Measurements from ENCODE around the gene CTPS1. TPM values are rescaled to one million over a fixed set of nuclear protein-coding genes. Genes with fewer than 3 reads are reported as not detected.

CTPS1 gene
- polyA plus RNA-seq (2013, experiment 1 of 2), result 44.3 TPM
- 43.3 TPM for polyA plus RNA-seq (2013, experiment 2 of 2)

DNA sequence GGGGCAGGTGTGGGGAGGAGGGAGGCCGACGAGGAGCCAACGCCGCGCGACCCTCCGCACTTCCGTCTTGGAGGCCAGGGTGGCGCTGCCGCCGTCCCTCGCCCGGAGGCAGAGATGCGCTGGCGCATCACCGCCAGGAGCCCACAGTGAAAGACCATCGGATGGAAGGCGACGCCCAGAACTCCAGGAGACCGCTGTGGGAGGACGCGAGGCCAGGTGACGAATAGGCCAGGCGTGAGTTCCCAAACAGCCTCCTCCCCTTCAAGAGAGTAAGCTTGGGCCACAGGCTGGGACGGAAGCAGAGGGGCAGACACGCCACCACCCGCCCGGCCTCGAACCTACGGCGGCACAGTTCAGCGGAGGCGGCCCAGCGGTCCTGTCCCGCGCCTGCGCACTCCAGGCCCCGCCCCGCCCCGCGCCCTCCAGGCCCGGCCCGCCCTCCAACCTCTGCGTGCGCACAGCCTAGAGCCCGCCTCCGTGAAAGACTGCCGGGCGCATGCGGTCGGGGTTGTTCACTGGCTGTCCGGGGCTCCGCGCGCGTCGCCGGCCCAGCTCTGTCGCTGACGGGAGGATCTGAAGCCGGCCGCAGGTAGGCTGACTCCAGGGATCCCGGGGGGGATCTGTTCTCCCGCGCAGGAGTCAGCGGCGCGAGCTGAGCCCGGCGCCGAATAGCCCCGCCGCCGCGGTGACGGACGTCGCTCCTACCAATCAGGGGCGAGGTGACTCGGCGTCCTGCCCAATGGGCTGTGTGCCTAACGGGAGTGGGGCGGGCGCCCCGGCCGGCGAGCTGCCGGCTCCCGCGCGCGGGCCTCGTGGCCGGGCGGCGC lies at the start of gene CTPS1:
Gene CTPS1 (plus strand): TSS at position 456 of the 827 bp plus-strand sequence. CDS start 3,595 bp downstream, outside the sequence.
- H3K4me3 ChIP-seq (ENCODE audit: extremely low read depth, insufficient read depth, low read length, poor library complexity, severe bottlenecking), result peak within 1 kb of the TSS; percentile 66
- no peaks in the 10 kb centered on the region for H3K9me3 ChIP-seq (ENCODE audit: control insufficient read depth, low read length)
- WGBS, 2 experiments (ENCODE audit: insufficient coverage in 2 of 2), result 0 to 1% methylated on average over 60 to 72 of the region's 96 CpGs
- peaks cover 52% of the 10 kb centered on the region for H3K4me1 ChIP-seq (ENCODE audit: control insufficient read depth, insufficient read depth, low read length, poor library complexity, severe bottlenecking)
- H3K36me3 ChIP-seq (ENCODE audit: control insufficient read depth, insufficient read depth, low read length), result peaks cover 30% of the 10 kb centered on the region
- H3K27ac ChIP-seq (ENCODE audit: low read depth, low read length, severe bottlenecking), result peak within 1 kb of the TSS; percentile 92

DNA sequence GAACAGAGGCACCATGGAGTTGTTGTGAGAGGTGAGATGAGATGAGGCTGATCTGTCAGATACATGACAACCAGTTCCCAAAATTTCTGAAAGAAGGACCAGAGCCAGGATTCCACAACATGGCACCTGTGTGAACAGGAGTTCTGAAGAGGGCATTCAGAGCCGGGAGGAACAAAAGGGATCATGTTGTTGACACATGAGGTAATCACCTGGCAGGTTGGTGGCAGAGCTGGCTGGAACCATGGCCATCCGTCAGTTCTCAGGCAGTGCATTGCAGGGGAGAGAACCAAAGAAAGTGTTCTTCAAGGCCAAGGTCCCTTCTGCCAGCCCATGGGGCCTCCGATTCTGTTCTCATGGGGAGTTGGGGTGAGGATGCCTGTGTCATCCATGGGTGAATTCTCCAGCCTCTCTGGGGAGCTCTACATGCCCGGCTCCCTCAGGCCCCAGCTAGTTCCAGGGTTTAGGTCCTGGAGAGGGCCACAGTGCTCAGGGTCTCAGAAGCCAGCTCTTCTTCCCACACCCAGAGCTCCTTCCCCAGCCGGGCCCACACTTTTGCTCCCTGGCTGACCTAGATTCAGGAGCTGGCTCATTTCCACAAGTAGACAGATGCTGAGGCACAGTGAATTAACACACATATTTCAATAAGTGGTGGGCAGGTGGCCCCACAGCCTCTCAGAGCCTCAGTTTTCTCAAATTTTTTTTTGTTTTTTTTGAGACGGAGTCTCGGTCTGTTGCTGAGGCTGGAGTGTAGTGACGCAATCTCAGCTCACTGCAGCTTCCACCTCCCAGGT lies 49.1 kb upstream of the CTPS1 start:
- H3K4me3 ChIP-seq (ENCODE audit: extremely low read depth, insufficient read depth, low read length, poor library complexity, severe bottlenecking), result no peak overlapping the region
- H3K36me3 ChIP-seq (ENCODE audit: control insufficient read depth, insufficient read depth, low read length), result no peaks in the 10 kb centered on the region
- H3K4me1 ChIP-seq (ENCODE audit: control insufficient read depth, insufficient read depth, low read length, poor library complexity, severe bottlenecking), result peaks cover 7% of the 10 kb centered on the region
- H3K27ac ChIP-seq (ENCODE audit: low read depth, low read length, severe bottlenecking), result no peak overlapping the region
- no peaks in the 10 kb centered on the region for H3K9me3 ChIP-seq (ENCODE audit: control insufficient read depth, low read length)
- 95 to 97% methylated on average over 7 of the region's 8 CpGs for WGBS, 2 experiments (ENCODE audit: insufficient coverage in 2 of 2)

DNA sequence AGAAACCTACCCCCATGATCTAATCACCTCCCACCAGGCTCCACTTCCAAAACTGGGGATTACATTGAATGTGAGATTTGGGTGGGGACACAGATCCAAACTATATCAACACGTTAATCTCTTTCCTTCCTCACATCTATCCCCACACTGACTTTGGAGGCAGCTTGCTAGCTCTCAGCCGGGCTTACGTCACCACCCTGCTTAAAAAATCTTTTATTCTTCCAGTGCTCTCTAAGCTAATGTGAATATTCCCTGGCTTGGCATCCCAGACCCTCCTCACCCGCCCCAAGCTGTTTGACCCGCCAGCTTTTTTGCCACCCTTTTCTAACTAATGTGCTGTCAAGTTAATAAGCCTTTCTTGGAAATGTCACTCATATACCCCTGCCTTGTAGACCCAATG lies 47.9 kb upstream of the CTPS1 start:
- Histone ChIP-seq H3K4me1 (ENCODE audit: control insufficient read depth, insufficient read depth, low read length, poor library complexity, severe bottlenecking) (peaks cover 7% of the 10 kb centered on the region), H3K36me3 (ENCODE audit: control insufficient read depth, insufficient read depth, low read length) (no peaks in the 10 kb centered on the region), H3K9me3 (ENCODE audit: control insufficient read depth, low read length) (no peaks in the 10 kb centered on the region), H3K4me3 (ENCODE audit: extremely low read depth, insufficient read depth, low read length, poor library complexity, severe bottlenecking) (no peak overlapping the region), H3K27ac (ENCODE audit: low read depth, low read length, severe bottlenecking) (no peak overlapping the region)
- 100% methylated on average over 2 to 5 of the region's 5 CpGs for WGBS, 2 experiments (ENCODE audit: insufficient coverage in 2 of 2)

DNA sequence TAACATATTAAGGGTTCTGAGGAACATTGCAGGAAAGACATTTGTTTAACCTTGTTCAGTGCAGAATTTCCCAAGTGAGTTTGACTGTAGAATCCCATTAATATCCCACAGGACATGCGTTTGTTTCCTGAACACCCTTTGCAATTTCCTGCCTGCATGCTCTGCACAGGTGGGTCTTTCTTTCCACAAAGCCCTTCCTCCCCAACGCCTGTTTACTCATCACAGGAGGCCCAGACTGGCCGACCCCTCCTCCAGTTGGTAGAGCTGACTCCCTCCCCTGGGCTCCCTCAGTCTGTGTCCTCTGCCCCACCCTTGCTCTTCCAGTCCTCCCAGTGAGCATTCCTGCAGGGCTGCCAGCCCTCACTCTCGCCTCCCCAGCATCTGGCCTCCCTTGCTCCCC lies 47.5 kb upstream of the CTPS1 start:
- Histone ChIP-seq H3K9me3 (ENCODE audit: control insufficient read depth, low read length) (no peaks in the 10 kb centered on the region), H3K36me3 (ENCODE audit: control insufficient read depth, insufficient read depth, low read length) (no peaks in the 10 kb centered on the region), H3K4me1 (ENCODE audit: control insufficient read depth, insufficient read depth, low read length, poor library complexity, severe bottlenecking) (peaks cover 7% of the 10 kb centered on the region), H3K27ac (ENCODE audit: low read depth, low read length, severe bottlenecking) (no peak overlapping the region), H3K4me3 (ENCODE audit: extremely low read depth, insufficient read depth, low read length, poor library complexity, severe bottlenecking) (no peak overlapping the region)
- 47 to 64% methylated on average over 3 of the region's 4 CpGs for WGBS, 2 experiments (ENCODE audit: insufficient coverage in 2 of 2)

DNA sequence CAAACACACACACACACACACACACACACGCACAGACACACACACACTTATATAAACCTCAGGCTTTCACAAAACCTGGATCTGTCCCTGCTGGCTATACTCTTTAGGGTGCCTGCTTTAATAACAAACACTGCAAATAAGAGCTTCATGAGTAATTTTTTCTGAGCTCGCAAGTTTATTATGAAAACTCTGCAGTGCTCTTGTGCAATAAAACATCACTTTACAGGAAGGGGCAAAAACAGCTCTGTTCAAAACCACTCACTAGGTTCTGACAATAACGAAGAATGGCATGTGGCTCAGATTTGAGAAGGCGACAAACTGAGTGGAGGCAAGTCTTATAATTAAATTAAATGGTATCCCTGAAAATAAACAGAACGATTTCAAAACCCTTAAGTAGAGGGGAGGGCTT lies 42.6 kb upstream of the CTPS1 start:
- Histone ChIP-seq H3K4me3 (ENCODE audit: extremely low read depth, insufficient read depth, low read length, poor library complexity, severe bottlenecking) (no peak overlapping the region), H3K4me1 (ENCODE audit: control insufficient read depth, insufficient read depth, low read length, poor library complexity, severe bottlenecking) (peaks cover 6% of the 10 kb centered on the region), H3K27ac (ENCODE audit: low read depth, low read length, severe bottlenecking) (no peak overlapping the region), H3K36me3 (ENCODE audit: control insufficient read depth, insufficient read depth, low read length) (no peaks in the 10 kb centered on the region), H3K9me3 (ENCODE audit: control insufficient read depth, low read length) (no peaks in the 10 kb centered on the region)
- 100% methylated on average over 1 to 2 of the region's 5 CpGs for WGBS, 2 experiments (ENCODE audit: insufficient coverage in 2 of 2)

DNA sequence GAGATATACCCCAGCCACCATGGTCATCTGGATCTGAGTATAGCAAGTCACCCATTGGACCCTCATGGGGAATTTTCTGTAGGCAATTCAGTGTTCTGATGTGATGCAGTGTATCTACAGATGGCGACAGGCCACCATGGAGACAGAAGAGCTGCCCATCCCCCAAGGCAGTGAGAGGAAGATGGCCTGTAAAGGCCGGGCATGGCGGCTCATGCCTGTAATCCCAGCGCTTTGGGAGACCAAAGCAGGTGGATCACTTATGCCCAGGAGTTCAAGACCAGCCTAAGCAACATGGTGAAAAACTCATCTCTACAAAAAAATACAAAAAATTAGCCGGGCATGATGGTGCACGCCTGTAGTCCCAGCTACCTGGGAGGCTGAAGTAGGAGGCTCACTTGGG lies 41.1 kb upstream of the CTPS1 start:
- Histone ChIP-seq H3K4me1 (ENCODE audit: control insufficient read depth, insufficient read depth, low read length, poor library complexity, severe bottlenecking) (no peaks in the 10 kb centered on the region), H3K27ac (ENCODE audit: low read depth, low read length, severe bottlenecking) (no peak overlapping the region), H3K4me3 (ENCODE audit: extremely low read depth, insufficient read depth, low read length, poor library complexity, severe bottlenecking) (no peak overlapping the region), H3K36me3 (ENCODE audit: control insufficient read depth, insufficient read depth, low read length) (no peaks in the 10 kb centered on the region), H3K9me3 (ENCODE audit: control insufficient read depth, low read length) (no peaks in the 10 kb centered on the region)
- 92 to 100% methylated on average over 3 of the region's 6 CpGs for WGBS, 2 experiments (ENCODE audit: insufficient coverage in 2 of 2)

DNA sequence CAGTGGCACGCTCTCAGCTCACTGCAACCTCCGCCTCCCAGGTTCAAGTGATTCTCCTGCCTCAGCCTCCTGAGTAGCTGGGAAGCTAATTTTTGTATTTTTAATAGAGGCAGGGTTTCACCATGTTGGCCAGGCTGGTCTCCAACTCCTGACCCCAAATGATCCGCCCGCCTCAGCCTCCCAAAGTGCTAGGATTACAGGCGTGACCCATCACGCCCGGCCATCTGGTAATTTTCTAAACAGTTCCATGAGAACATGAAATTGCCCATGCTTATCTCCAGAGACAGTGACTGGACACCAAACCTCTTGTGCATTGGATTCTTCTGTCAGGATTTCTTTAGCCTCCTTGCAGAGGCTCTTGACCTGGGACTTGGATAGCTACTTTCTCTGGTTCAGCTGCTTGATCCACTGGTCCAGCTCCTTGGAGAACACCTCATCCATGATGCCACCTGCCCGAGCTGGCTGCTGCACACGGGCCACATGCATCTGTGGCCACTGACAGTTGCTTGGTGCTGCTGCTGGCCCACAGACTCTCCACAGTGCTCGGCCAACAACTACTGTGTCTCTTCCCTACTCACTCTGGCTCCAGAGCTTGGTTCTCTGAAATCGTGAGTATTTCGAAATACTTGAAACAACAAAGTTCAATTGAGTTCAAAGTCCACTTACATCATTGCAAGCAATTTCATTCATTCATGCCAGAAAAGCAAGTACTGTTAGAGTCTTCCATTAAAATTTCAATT lies 40.0 kb upstream of the CTPS1 start:
- no peaks in the 10 kb centered on the region for H3K36me3 ChIP-seq (ENCODE audit: control insufficient read depth, insufficient read depth, low read length)
- peaks cover 5% of the 10 kb centered on the region for H3K4me1 ChIP-seq (ENCODE audit: control insufficient read depth, insufficient read depth, low read length, poor library complexity, severe bottlenecking)
- H3K27ac ChIP-seq (ENCODE audit: low read depth, low read length, severe bottlenecking), result no peak overlapping the region
- no peaks in the 10 kb centered on the region for H3K9me3 ChIP-seq (ENCODE audit: control insufficient read depth, low read length)
- 88 to 95% methylated on average over 9 to 10 of the region's 12 CpGs for WGBS, 2 experiments (ENCODE audit: insufficient coverage in 2 of 2)
- H3K4me3 ChIP-seq (ENCODE audit: extremely low read depth, insufficient read depth, low read length, poor library complexity, severe bottlenecking), result no peak overlapping the region

DNA sequence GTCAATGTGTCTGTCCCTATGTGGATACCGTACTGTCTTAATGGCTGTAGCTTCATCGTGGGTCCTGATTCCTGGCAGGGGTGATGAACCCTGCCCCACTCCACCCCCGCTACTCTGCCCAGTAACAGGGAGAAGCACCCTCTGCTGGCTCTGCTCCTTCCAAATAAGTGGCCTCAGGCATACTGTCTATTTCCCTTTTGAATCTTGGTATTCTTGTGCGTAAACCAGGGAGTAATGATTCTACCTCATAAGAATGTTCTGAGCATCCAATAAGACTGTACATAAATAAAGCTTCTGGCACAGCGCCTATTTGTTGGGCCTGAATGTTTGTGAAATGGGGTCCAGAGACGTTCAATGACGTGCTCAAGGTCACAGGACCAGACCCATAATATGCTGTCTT lies 35.2 kb upstream of the CTPS1 start:
- WGBS, 2 experiments (ENCODE audit: insufficient coverage in 2 of 2), result 80 to 87% methylated on average over 4 to 7 of the region's 7 CpGs
- Histone ChIP-seq H3K4me3 (ENCODE audit: extremely low read depth, insufficient read depth, low read length, poor library complexity, severe bottlenecking) (no peak overlapping the region), H3K4me1 (ENCODE audit: control insufficient read depth, insufficient read depth, low read length, poor library complexity, severe bottlenecking) (peaks cover 17% of the 10 kb centered on the region), H3K27ac (ENCODE audit: low read depth, low read length, severe bottlenecking) (no peak overlapping the region), H3K9me3 (ENCODE audit: control insufficient read depth, low read length) (no peaks in the 10 kb centered on the region), H3K36me3 (ENCODE audit: control insufficient read depth, insufficient read depth, low read length) (no peaks in the 10 kb centered on the region)

- H3K36me3 ChIP-seq (ENCODE audit: control insufficient read depth, insufficient read depth, low read length), result no peaks in the 10 kb centered on the region
- peaks cover 17% of the 10 kb centered on the region for H3K4me1 ChIP-seq (ENCODE audit: control insufficient read depth, insufficient read depth, low read length, poor library complexity, severe bottlenecking)
- WGBS, 2 experiments (ENCODE audit: insufficient coverage in 2 of 2), result 88 to 97% methylated on average over 5 to 6 of the region's 6 CpGs
- H3K27ac ChIP-seq (ENCODE audit: low read depth, low read length, severe bottlenecking), result no peak overlapping the region
- no peaks in the 10 kb centered on the region for H3K9me3 ChIP-seq (ENCODE audit: control insufficient read depth, low read length)
- no peak overlapping the region for H3K4me3 ChIP-seq (ENCODE audit: extremely low read depth, insufficient read depth, low read length, poor library complexity, severe bottlenecking)
These were observed 34.6 kb upstream of the CTPS1 start for GRCh38 chr1:40944841-40945430.

GRCh38 chr1:40945491-40945973 lies 34.0 kb upstream of the CTPS1 start:
- no peaks in the 10 kb centered on the region for H3K36me3 ChIP-seq (ENCODE audit: control insufficient read depth, insufficient read depth, low read length)
- no peak overlapping the region for H3K27ac ChIP-seq (ENCODE audit: low read depth, low read length, severe bottlenecking)
- no CpG with 5 or more reads among the region's 2 CpGs for WGBS, 2 experiments (ENCODE audit: insufficient coverage in 2 of 2)
- H3K9me3 ChIP-seq (ENCODE audit: control insufficient read depth, low read length), result no peaks in the 10 kb centered on the region
- peaks cover 17% of the 10 kb centered on the region for H3K4me1 ChIP-seq (ENCODE audit: control insufficient read depth, insufficient read depth, low read length, poor library complexity, severe bottlenecking)
- no peak overlapping the region for H3K4me3 ChIP-seq (ENCODE audit: extremely low read depth, insufficient read depth, low read length, poor library complexity, severe bottlenecking)
